Measurements from ENCODE around the gene SHC2.

GRCh38 chr19:409516-410242 lies 51.2 kb downstream of the SHC2 start:
- TF ChIP-seq, protein P1, sequence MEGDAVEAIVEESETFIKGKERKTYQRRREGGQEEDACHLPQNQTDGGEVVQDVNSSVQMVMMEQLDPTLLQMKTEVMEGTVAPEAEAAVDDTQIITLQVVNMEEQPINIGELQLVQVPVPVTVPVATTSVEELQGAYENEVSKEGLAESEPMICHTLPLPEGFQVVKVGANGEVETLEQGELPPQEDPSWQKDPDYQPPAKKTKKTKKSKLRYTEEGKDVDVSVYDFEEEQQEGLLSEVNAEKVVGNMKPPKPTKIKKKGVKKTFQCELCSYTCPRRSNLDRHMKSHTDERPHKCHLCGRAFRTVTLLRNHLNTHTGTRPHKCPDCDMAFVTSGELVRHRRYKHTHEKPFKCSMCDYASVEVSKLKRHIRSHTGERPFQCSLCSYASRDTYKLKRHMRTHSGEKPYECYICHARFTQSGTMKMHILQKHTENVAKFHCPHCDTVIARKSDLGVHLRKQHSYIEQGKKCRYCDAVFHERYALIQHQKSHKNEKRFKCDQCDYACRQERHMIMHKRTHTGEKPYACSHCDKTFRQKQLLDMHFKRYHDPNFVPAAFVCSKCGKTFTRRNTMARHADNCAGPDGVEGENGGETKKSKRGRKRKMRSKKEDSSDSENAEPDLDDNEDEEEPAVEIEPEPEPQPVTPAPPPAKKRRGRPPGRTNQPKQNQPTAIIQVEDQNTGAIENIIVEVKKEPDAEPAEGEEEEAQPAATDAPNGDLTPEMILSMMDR (IDR thresholded peaks at IDR 0.05), result no peak
- TF ChIP-seq POLR2A (IDR thresholded peaks at IDR 0.05), result no peak
